Breast epithelium (tissue), 4 donors: ENCODE measurements around the gene AMACR. TPM values are rescaled to one million over a fixed set of nuclear protein-coding genes. Genes with fewer than 3 reads are reported as not detected.
"Not testable (repeated sequence)": the region's sequence is repeated elsewhere in the genome, so short reads cannot be mapped to it uniquely, and the experiment has no call there.

Source experiments
- DNase-seq, 2 donors: peaks; one replicate each; pipeline ENCODE4 v3.0.0-alpha.2; 2019; ENCODE audit warnings: low spot score in 2 of 2
- H3K27ac ChIP-seq, 2 donors: fragments of 200-600 bp; sonication (generic) in 1 of 2; one replicate each; pipeline ENCODE4 v1.5.1; 2016 to 2019; ENCODE audit warnings: mild to moderate bottlenecking in 1 of 2
- H3K27me3 ChIP-seq, 2 donors: fragments of 200-600 bp; sonication (generic) in 1 of 2; one replicate each; pipeline versions ENCODE4 v1.5.1 to v1.6.0; 2017 to 2019; ENCODE audit warnings: control low read depth in 1 of 2, mild to moderate bottlenecking in 1 of 2
- H3K36me3 ChIP-seq: fragments of 200-600 bp; one replicate; pipeline ENCODE4 v1.5.1; 2019
- H3K4me1 ChIP-seq, 2 donors: fragments of 200-600 bp; sonication (generic); one replicate each; pipeline ENCODE4 v1.5.1; 2016 to 2019; ENCODE audit warnings: control low read depth in 1 of 2
- H3K4me3 ChIP-seq, 3 donors: fragments of 200-600 bp; sonication (generic); 1 replicate in 2 of 3; 2 replicates in 1 of 3; pipeline ENCODE4 v1.5.1; 2016 to 2019; ENCODE audit warnings: mild to moderate bottlenecking in 3 of 3, moderate library complexity in 2 of 3
- H3K9me3 ChIP-seq, 2 donors: fragments of 200-600 bp; sonication (generic) in 1 of 2; one replicate each; pipeline ENCODE4 v1.5.1; 2016 to 2019; ENCODE audit warnings: control low read depth in 1 of 2
- POLR2A ChIP-seq: fragments of 450-650 bp; IDR thresholded peaks from one replicate; pipeline ENCODE4 v1.6.1; 2016; ENCODE audit warnings: antibody characterized with exemption, mild to moderate bottlenecking, moderate library complexity
- POLR2AphosphoS5 ChIP-seq, 3 donors: sonication (generic); formaldehyde crosslinking; IDR thresholded peaks; one replicate each; pipeline ENCODE4 v1.6.1; 2017; ENCODE audit warnings: antibody characterized with exemption in 3 of 3
- intact Hi-C: fragments of 100-400 bp; cut with DNase I; formaldehyde crosslinking; loops from one replicate; pipeline ENCODE4 v1.15.1; 2023; ENCODE audit warnings: low total_unique reads
- total RNA-seq, 3 donors: library from RNA; depleted of rRNA; stranded (reverse); fragments of >200 nt; gene quantifications; one replicate each; pipeline ENCODE4 v1.1.0, GENCODE V29; 2016
- TF ChIP-seq, protein P1 (sequence below), 3 donors: fragments of 450-650 bp; IDR thresholded peaks; one replicate each; pipeline ENCODE4 v1.5.1; 2016 to 2017; ENCODE audit warnings: antibody characterized with exemption in 3 of 3, mild to moderate bottlenecking in 3 of 3, moderate library complexity in 3 of 3

Gene AMACR
- total RNA-seq, 3 donors from 2014 or later: 8.2 to 14.4 (median 13.8) TPM

DNA sequence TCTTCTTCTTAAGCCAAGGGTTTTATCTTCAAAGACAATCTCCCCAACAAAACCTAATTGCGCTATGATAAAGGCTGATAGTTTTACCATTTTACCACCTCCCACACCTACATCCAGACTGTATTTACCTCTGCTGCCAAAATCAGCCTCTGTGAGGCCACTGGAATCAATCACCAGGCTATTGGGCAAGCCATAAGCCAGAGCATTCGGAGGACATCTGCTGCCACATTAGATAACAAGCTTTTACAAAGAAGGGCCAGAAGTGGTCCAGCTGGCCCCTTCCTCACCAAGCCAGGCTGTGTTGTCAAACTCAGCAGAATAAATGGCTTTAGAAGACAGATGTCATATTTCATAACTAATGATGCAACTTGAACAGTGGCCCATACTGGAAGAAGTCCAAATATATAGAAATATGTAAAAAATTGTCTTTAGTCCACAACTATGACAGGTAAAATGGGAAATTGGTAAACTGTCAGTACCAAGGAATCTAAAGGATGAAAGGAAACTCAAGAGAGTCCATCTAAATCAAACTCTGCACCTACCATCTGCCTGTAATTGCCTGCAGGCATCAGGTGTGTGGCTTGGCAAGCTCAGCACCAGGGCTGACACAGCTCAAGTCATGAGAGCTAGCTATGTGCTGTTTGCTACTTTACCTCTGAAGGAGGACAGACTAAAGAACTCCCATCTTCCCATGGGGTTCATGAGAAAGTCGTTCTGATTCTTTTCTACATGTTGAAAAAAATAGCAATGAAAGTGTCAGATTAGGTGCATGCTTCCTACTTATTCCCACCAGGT is 39.4 kb downstream of the AMACR start:
- intact Hi-C loops: no loop called here

DNA sequence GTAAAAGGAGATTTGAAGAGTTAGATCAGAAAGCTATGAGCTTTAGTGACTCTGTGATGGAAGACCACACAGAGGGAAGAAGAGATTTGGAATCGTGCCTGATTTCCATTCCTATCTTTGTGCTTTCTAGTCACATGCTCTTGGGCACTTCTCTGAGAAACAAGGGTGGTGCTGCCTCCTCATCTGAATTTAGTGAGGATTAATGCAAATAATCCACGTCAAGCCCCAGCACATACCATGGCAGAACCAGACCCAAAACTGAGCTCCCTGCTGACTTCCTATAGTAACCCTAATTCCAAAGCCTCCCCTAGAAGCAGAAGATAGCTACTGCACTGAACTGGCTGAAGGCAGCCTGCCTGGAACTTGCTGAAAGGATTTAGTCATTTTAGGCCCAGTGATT is 41.0 kb downstream of the AMACR start:
- Histone ChIP-seq H3K9me3 (no peaks in the 10 kb centered on the region), H3K4me1 (no peaks in the 10 kb centered on the region), H3K36me3 (no peaks in the 10 kb centered on the region), H3K4me3 (no peak overlapping the region), H3K27me3 (no peaks in the 10 kb centered on the region), H3K27ac (no peak overlapping the region)
- DNase-seq: no peak
- intact Hi-C loops: no loop called here
- TF ChIP-seq POLR2A (no peak), POLR2AphosphoS5 (IDR thresholded peaks at IDR 0.05) (no peak)
- TF ChIP-seq, protein P1, sequence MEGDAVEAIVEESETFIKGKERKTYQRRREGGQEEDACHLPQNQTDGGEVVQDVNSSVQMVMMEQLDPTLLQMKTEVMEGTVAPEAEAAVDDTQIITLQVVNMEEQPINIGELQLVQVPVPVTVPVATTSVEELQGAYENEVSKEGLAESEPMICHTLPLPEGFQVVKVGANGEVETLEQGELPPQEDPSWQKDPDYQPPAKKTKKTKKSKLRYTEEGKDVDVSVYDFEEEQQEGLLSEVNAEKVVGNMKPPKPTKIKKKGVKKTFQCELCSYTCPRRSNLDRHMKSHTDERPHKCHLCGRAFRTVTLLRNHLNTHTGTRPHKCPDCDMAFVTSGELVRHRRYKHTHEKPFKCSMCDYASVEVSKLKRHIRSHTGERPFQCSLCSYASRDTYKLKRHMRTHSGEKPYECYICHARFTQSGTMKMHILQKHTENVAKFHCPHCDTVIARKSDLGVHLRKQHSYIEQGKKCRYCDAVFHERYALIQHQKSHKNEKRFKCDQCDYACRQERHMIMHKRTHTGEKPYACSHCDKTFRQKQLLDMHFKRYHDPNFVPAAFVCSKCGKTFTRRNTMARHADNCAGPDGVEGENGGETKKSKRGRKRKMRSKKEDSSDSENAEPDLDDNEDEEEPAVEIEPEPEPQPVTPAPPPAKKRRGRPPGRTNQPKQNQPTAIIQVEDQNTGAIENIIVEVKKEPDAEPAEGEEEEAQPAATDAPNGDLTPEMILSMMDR (IDR thresholded peaks at IDR 0.05): no peak

More for the DNA sequence above, 39.4 kb downstream of the AMACR start:
- DNase-seq: no peak
- H3K4me3 ChIP-seq: no peak overlapping the region
- H3K36me3 ChIP-seq: no peaks in the 10 kb centered on the region
- H3K9me3 ChIP-seq: no peaks in the 10 kb centered on the region
- no peaks in the 10 kb centered on the region for H3K27me3 ChIP-seq
- TF ChIP-seq, protein P1 (IDR thresholded peaks at IDR 0.05): no peak
- no peak for TF ChIP-seq POLR2AphosphoS5 (IDR thresholded peaks at IDR 0.05)
- TF ChIP-seq POLR2A: no peak
- H3K27ac ChIP-seq: no peak overlapping the region
- no peaks in the 10 kb centered on the region for H3K4me1 ChIP-seq

DNA sequence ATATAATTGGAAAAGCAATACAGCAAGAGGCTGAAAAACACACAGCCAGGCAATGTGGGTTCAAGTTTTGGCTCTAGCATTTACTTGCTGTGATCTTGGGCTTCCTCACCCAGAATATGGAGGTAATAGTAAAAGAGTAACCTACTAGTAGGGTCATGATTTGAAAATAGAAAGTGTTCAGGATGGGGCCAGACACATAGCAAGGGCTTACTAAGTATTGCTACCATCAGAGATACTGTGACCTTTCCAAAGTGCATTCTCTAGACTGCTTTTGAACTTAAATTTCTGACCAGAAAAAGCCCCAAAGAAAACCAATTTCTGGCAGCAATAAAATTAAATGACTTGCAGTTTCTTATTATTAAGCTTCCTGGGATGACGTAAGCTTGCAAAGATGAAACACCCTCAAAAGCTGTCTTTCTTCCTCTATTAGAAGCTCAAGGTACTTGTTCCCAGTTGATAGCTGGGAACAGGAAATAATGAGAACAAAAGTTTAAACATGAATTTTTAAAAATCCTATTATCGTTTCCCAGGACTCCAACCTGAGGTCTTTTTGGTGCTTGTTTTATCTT is 43.6 kb downstream of the AMACR start:
- H3K27ac ChIP-seq: no peak overlapping the region
- TF ChIP-seq POLR2AphosphoS5 (IDR thresholded peaks at IDR 0.05): no peak
- TF ChIP-seq POLR2A: no peak
- TF ChIP-seq, protein P1 (IDR thresholded peaks at IDR 0.05): no peak
- no peaks in the 10 kb centered on the region for H3K9me3 ChIP-seq
- no peak overlapping the region for H3K4me3 ChIP-seq
- intact Hi-C loops: no loop called here
- no peaks in the 10 kb centered on the region for H3K4me1 ChIP-seq
- no peak for DNase-seq
- no peaks in the 10 kb centered on the region for H3K36me3 ChIP-seq
- H3K27me3 ChIP-seq: no peaks in the 10 kb centered on the region

DNA sequence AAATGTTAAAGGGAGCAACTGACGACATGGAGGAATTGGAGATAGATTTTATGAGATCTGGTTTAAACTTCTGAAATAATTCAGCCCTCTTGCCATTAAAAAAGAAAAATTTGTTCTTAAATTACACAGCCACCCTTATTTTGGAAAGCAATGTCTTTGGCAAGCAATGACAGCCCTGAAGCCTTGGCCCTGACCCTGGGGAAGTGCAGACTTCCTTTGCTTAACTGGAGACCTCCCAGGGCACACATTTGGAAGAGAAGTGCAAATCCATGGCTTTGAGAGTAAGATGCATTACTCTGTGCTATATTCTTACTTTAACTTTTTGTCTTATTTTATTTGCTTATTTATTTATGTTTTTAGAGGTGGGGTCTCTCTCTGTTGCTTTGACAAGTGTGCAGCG is 49.7 kb downstream of the AMACR start:
- Histone ChIP-seq H3K9me3 (peaks cover 4 to 12% of the 10 kb centered on the region in 2 donors), H3K27ac (no peak overlapping the region), H3K4me1 (no peaks in the 10 kb centered on the region), H3K4me3 (no peak overlapping the region), H3K36me3 (no peaks in the 10 kb centered on the region), H3K27me3 (no peaks in the 10 kb centered on the region)
- no peak for DNase-seq
- intact Hi-C loops: no loop called here
- TF ChIP-seq POLR2AphosphoS5 (IDR thresholded peaks at IDR 0.05) (no peak), POLR2A (no peak)
- TF ChIP-seq, protein P1 (IDR thresholded peaks at IDR 0.05): no peak

DNA sequence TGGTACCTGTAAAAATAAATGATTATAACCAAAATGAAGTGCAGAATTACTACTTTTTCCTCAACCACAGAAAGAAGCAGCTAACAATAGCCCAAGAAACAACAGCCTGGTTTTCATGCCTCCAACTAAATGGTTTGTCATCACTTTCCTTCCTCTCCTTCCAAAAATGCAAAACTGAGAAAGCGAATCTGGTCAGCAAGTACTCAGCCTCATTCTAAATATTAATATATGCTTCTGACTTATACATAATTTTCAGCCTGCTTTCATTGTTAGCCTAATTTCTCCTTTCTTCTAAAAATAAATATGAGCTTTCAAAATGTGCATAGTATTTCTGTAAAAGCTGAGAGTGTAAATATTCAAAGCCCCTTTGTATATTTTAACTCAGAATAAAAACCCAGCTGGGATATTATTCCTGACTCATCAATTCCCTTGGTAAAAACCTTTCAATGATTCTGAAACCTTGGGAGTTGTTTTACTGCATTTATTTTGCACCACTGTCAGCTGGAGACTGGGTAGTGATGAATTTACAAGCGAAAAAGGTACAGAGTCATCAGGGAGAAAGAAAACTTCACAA is 50.2 kb downstream of the AMACR start:
- no peaks in the 10 kb centered on the region for H3K36me3 ChIP-seq
- DNase-seq: no peak
- peaks cover 4 to 12% of the 10 kb centered on the region in 2 donors for H3K9me3 ChIP-seq
- H3K4me1 ChIP-seq: no peaks in the 10 kb centered on the region
- no peaks in the 10 kb centered on the region for H3K27me3 ChIP-seq
- no peak overlapping the region for H3K27ac ChIP-seq
- no peak overlapping the region for H3K4me3 ChIP-seq
- intact Hi-C loops: no loop called here
- TF ChIP-seq, protein P1 (IDR thresholded peaks at IDR 0.05): no peak
- TF ChIP-seq POLR2A (no peak), POLR2AphosphoS5 (IDR thresholded peaks at IDR 0.05) (no peak)

DNA sequence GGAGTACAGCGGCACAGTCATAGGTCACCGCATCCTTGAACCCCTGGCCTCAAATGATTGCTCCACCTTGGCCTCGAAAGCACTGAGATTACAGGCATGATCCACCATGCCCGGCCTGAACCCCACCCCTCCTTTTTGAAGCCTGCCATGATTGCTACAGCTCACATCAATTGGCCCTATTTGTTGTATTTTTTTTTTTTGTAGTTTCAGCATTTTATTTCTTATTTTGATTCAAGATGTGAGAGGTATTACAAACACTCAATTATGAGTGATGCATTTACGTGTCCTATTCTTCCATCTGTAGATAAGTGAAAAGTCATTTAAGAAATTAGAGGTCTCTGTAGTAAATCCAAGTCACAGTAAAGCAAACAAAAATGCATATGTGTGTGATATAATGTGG is 55.7 kb downstream of the AMACR start:
- H3K27me3 ChIP-seq, H3K4me1 ChIP-seq, DNase-seq, H3K27ac ChIP-seq, H3K4me3 ChIP-seq, intact Hi-C loops, H3K36me3 ChIP-seq: not testable (repeated sequence)
- peaks cover 4 to 12% of the 10 kb centered on the region in 2 donors for H3K9me3 ChIP-seq
